ENCODE data around the gene EYA4.

DNA sequence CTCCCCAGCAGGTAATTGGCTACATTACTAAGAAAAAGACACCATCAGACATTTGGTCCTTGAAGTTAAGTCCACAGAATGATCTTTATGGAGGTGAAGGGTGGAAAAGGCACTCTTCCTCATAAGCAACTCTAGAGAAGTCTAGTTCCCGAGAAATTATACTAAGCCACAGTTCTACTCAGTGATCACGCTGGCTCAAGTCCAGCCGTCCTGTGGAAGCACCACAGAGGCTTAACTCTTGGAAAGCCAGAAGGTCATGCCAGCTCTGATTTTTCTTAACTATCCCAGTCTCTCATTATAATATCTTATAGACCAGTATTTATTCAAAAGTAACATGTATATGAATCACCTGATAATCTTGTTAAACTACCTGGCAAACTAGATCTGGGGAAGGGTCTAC is 258.5 kb downstream of the EYA4 start:
- no peak for TF ChIP-seq GABPA (IDR thresholded peaks at IDR 0.05; ENCODE audit: low read depth)
- TF ChIP-seq, protein P1, sequence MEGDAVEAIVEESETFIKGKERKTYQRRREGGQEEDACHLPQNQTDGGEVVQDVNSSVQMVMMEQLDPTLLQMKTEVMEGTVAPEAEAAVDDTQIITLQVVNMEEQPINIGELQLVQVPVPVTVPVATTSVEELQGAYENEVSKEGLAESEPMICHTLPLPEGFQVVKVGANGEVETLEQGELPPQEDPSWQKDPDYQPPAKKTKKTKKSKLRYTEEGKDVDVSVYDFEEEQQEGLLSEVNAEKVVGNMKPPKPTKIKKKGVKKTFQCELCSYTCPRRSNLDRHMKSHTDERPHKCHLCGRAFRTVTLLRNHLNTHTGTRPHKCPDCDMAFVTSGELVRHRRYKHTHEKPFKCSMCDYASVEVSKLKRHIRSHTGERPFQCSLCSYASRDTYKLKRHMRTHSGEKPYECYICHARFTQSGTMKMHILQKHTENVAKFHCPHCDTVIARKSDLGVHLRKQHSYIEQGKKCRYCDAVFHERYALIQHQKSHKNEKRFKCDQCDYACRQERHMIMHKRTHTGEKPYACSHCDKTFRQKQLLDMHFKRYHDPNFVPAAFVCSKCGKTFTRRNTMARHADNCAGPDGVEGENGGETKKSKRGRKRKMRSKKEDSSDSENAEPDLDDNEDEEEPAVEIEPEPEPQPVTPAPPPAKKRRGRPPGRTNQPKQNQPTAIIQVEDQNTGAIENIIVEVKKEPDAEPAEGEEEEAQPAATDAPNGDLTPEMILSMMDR (IDR thresholded peaks at IDR 0.05): no peak
- TF ChIP-seq REST (IDR thresholded peaks at IDR 0.05; ENCODE audit: low read depth, low read length): no peak
- TF ChIP-seq EP300 (IDR thresholded peaks at IDR 0.05; ENCODE audit: borderline replicate concordance in 1 of 2, low read depth in 1 of 2, low read length in 1 of 2): no peak
- no peak for TF ChIP-seq RXRA (IDR thresholded peaks at IDR 0.05; ENCODE audit: borderline replicate concordance, low read depth)
- no peak for TF ChIP-seq TAF1 (IDR thresholded peaks at IDR 0.05; ENCODE audit: borderline replicate concordance, low read depth, low read length)
- TF ChIP-seq, protein P2, sequence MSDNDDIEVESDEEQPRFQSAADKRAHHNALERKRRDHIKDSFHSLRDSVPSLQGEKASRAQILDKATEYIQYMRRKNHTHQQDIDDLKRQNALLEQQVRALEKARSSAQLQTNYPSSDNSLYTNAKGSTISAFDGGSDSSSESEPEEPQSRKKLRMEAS (IDR thresholded peaks at IDR 0.05; ENCODE audit: low read depth): no peak
- TF ChIP-seq MXI1 (IDR thresholded peaks at IDR 0.05; ENCODE audit: low read depth, low read length): no peak
- TF ChIP-seq YY1 (IDR thresholded peaks at IDR 0.05; ENCODE audit: low read depth): no peak
- TF ChIP-seq EZH2phosphoT487 (IDR thresholded peaks at IDR 0.05; ENCODE audit: borderline replicate concordance, low read depth): no peak
- TF ChIP-seq TCF12 (IDR thresholded peaks at IDR 0.05): no peak
